Caco-2 (cell line): ENCODE measurements around the gene UCKL1. TPM values are rescaled to one million over a fixed set of nuclear protein-coding genes. Genes with fewer than 3 reads are reported as not detected.

Experiments
- BruUV-seq: library from RNA; stranded (reverse); fragments of 400-500 nt; replicated peaks from 2 replicates; lab custom pipeline; 2021; lab: Mats Ljungman, UMichigan
- CTCF ChIA-PET: fragments of 300-600 bp; sonication (Branson Sonifier 250); formaldehyde crosslinking; loops from one replicate; lab custom pipeline; 2022; ENCODE audit warnings: antibody characterized with exemption; lab: Charles Lee
- POLR2A ChIA-PET: fragments of 300-600 bp; sonication (Branson Sonifier 250); formaldehyde crosslinking; loops from one replicate; lab custom pipeline; 2022; ENCODE audit warnings: antibody characterized with exemption; lab: Charles Lee
- DNase-seq, 2 experiments: peaks; one replicate each; pipeline versions ENCODE4 v3.0.0 to v3.0.0-alpha.2; 2020 to 2022
- H3K27me3 ChIP-seq: replicated peaks from 2 replicates; pipeline ENCODE4 v1.6.0; 2011; ENCODE audit warnings: low read length; ENCODE audit not compliant: control insufficient read depth, insufficient read depth
- H3K36me3 ChIP-seq: 2 replicates; pipeline ENCODE4 v1.5.1; 2011; ENCODE audit warnings: low read length; ENCODE audit not compliant: control insufficient read depth, insufficient read depth
- H3K4me1 ChIP-seq: fragments of 250-450 bp; sonication (Bioruptor Pico); 2 replicates; pipeline ENCODE4 v1.5.1; 2020; ENCODE audit warnings: mild to moderate bottlenecking
- H3K4me3 ChIP-seq: 2 replicates; pipeline ENCODE4 v1.5.1; 2011; ENCODE audit warnings: low read depth, mild to moderate bottlenecking, control low read depth, low read length
- H3K9me3 ChIP-seq: fragments of 250-450 bp; sonication (Bioruptor Pico); 2 replicates; pipeline ENCODE4 v1.5.1; 2020; ENCODE audit warnings: mild to moderate bottlenecking, moderate library complexity
- H3K27ac Mint-ChIP-seq: one replicate; pipeline ENCODE4 v1.8.0; 2022; ENCODE audit warnings: mixed read lengths; ENCODE audit not compliant: unreplicated experiment
- H3K27me3 Mint-ChIP-seq: one replicate; pipeline ENCODE4 v1.8.0; 2022; ENCODE audit warnings: mixed read lengths; ENCODE audit not compliant: insufficient read depth, unreplicated experiment
- H3K36me3 Mint-ChIP-seq: one replicate; pipeline ENCODE4 v1.8.0; 2022; ENCODE audit warnings: mild to moderate bottlenecking, mixed read lengths; ENCODE audit not compliant: insufficient read depth, unreplicated experiment
- H3K4me1 Mint-ChIP-seq: one replicate; pipeline ENCODE4 v1.8.0; 2022; ENCODE audit warnings: low read depth, mixed read lengths; ENCODE audit not compliant: unreplicated experiment
- H3K4me3 Mint-ChIP-seq: one replicate; pipeline ENCODE4 v1.8.0; 2022; ENCODE audit warnings: mild to moderate bottlenecking, moderate library complexity, mixed read lengths; ENCODE audit not compliant: unreplicated experiment
- H3K9me3 Mint-ChIP-seq: one replicate; pipeline ENCODE4 v1.8.0; 2022; ENCODE audit warnings: mixed read lengths; ENCODE audit not compliant: unreplicated experiment
- intact Hi-C: fragments of 100-400 bp; cut with micrococcal nuclease; formaldehyde crosslinking; loops from one replicate; pipeline ENCODE4 v1.10.0; 2022; ENCODE audit not compliant: unreplicated experiment
- total RNA-seq: library from RNA; stranded (reverse); gene quantifications from 2 replicates; pipeline ENCODE4 v1.2.3, GENCODE V29; 2022
- TF ChIP-seq, protein P1 (sequence below), 2 experiments: fragments of 200-600 bp in 1 of 2; IDR thresholded peaks; 1 replicate in 1 of 2; 2 replicates in 1 of 2; pipeline versions ENCODE4 v1.5.1 to v1.8.0; 2011 to 2022; ENCODE audit warnings: antibody characterized with exemption in 1 of 2, control low read depth in 1 of 2, inconsistent platforms in 1 of 2, low read depth in 1 of 2, low read length in 1 of 2, mild to moderate bottlenecking in 1 of 2, moderate library complexity in 1 of 2; ENCODE audit not compliant: insufficient read depth in 1 of 2, severe bottlenecking in 1 of 2, unreplicated experiment in 1 of 2

UCKL1 gene
- total RNA-seq, 1 experiment from 2014 or later: 101 TPM

DNA sequence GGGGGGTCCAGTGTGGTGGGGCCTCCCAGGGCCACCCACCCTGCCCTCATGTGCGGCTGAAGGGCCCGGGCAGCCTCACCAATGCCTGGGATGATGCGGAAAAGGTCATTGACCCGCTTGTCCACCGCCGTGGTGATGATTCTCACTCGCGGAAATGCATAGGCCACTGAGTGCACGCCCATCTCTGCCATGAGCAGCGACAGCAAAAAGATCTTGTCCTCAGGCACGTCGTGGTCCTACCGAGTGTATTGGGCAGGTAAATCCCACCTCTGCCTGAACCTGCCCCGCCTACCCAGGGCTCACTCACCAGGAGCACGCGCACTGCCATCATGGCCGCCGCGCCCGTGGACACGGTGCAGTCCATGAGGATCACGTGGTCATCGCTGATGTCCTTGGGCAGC is 16.1 kb downstream of the UCKL1 start:
- POLR2A ChIA-PET: no interaction called here
- TSS peak; percentile 39 for BruUV-seq
- CTCF ChIA-PET: no interaction called here
- H3K27ac Mint-ChIP-seq: peak overlapping the region; percentile 79
- no peaks in the 10 kb centered on the region for H3K9me3 Mint-ChIP-seq
- 0 out of 2 replicates have a peak, but pooled peaks cover 4% of the 10 kb centered on the region for H3K9me3 ChIP-seq
- DNase-seq: peak in 1 of 2 experiments; percentile 55
- H3K36me3 ChIP-seq: peaks cover 26% of the 10 kb centered on the region
- no peak overlapping the region for H3K4me3 ChIP-seq
- intact Hi-C loops: no loop called here
- H3K4me1 ChIP-seq: no peaks in the 10 kb centered on the region
- peaks cover 7% of the 10 kb centered on the region for H3K4me1 Mint-ChIP-seq
- H3K27me3 ChIP-seq: no peaks in the 10 kb centered on the region
- TF ChIP-seq, protein P1, sequence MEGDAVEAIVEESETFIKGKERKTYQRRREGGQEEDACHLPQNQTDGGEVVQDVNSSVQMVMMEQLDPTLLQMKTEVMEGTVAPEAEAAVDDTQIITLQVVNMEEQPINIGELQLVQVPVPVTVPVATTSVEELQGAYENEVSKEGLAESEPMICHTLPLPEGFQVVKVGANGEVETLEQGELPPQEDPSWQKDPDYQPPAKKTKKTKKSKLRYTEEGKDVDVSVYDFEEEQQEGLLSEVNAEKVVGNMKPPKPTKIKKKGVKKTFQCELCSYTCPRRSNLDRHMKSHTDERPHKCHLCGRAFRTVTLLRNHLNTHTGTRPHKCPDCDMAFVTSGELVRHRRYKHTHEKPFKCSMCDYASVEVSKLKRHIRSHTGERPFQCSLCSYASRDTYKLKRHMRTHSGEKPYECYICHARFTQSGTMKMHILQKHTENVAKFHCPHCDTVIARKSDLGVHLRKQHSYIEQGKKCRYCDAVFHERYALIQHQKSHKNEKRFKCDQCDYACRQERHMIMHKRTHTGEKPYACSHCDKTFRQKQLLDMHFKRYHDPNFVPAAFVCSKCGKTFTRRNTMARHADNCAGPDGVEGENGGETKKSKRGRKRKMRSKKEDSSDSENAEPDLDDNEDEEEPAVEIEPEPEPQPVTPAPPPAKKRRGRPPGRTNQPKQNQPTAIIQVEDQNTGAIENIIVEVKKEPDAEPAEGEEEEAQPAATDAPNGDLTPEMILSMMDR (IDR thresholded peaks at IDR 0.05; ENCODE audit: insufficient read depth in 1 of 2, low read depth in 1 of 2, low read length in 1 of 2, severe bottlenecking in 1 of 2, unreplicated experiment in 1 of 2): no peak
- no peak overlapping the region for H3K4me3 Mint-ChIP-seq
- H3K27me3 Mint-ChIP-seq: no peaks in the 10 kb centered on the region
- H3K36me3 Mint-ChIP-seq: peaks cover 94% of the 10 kb centered on the region

DNA sequence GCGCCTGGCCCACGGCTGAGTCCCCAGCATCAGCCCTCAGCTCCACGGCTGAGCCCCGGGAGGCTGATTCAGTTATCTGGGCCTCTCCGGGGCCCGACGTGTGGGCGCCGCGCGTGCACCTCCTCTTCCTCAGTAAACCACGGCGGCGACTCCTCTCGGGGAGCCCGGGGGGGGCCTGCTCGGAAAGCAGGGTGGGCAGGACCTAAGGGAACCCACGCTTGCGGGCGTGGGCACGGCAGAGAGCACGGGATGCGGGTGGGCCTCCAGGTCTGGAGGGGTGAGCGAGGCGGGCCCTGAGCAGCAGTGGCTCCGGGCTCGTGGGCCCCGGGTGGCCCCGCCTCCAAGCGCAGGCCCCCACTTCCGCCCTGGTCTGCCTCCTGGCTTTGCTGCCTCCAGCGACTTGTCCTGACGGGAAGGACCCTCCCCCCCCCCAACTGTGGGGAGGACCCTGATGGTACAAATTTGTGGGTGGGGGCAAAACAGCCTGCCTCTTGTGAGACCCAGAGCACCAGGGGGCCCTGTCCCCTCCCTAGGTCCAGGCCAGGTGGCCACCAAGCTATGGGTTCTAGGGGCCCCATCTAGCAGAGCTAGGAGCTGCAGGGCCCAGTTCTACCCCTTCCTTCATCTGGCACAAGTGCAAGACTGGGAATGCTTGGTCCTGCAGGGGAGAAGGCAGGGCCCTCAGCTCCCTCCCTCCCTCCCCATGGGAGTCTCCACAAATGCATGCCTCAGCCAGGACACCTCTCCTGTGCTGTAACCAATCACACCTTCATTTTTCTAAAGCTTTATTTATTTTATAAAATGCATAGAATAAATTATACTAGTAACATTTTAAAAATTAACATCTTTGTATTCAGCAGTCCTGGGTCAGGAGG is 16.9 kb downstream of the UCKL1 start:
- Histone ChIP-seq H3K4me1 (no peaks in the 10 kb centered on the region), H3K9me3 (0 out of 2 replicates have a peak, but pooled peaks cover 4% of the 10 kb centered on the region), H3K4me3 (no peak overlapping the region), H3K36me3 (peaks cover 26% of the 10 kb centered on the region), H3K27me3 (no peaks in the 10 kb centered on the region)
- peaks cover 94% of the 10 kb centered on the region for H3K36me3 Mint-ChIP-seq
- intact Hi-C loops: no loop called here
- TF ChIP-seq, protein P1 (IDR thresholded peaks at IDR 0.05; ENCODE audit: insufficient read depth in 1 of 2, low read depth in 1 of 2, low read length in 1 of 2, severe bottlenecking in 1 of 2, unreplicated experiment in 1 of 2): no peak
- H3K4me1 Mint-ChIP-seq: peaks cover 7% of the 10 kb centered on the region
- H3K9me3 Mint-ChIP-seq: no peaks in the 10 kb centered on the region
- ChIA-PET POLR2A (no interaction called here), CTCF (no interaction called here)
- no peak overlapping the region for H3K4me3 Mint-ChIP-seq
- H3K27ac Mint-ChIP-seq: no peak overlapping the region
- H3K27me3 Mint-ChIP-seq: no peaks in the 10 kb centered on the region
- peak in 1 of 2 experiments; percentile 54 for DNase-seq
- BruUV-seq: no TSS peak

DNA sequence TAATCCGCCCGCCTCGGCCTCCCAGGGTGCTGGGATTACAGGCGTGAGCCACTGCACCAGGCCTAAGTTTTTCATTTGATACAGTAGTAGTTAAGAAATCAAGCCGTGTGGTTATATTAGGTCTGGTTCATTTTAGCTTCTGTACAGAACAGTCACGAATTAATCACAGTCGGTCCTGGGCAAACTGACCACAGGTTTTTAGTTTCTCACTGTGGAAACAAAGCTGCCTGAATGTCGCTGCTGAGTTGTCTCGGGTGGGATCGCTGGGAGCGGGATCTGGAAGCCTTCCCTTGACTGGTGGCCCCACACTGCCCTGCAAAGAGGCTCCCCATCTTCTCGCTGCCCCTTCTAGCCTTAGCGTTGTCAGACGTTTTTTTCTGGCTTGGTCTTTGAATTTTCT is 18.6 kb downstream of the UCKL1 start:
- DNase-seq: no peak
- peaks cover 19% of the 10 kb centered on the region for H3K36me3 ChIP-seq
- H3K27me3 Mint-ChIP-seq: no peaks in the 10 kb centered on the region
- H3K9me3 Mint-ChIP-seq: no peaks in the 10 kb centered on the region
- 0 out of 2 replicates have a peak, but pooled peaks cover 4% of the 10 kb centered on the region for H3K9me3 ChIP-seq
- no peaks in the 10 kb centered on the region for H3K4me1 ChIP-seq
- H3K27me3 ChIP-seq: no peaks in the 10 kb centered on the region
- H3K27ac Mint-ChIP-seq: no peak overlapping the region
- peaks cover 6% of the 10 kb centered on the region for H3K4me1 Mint-ChIP-seq
- no peak overlapping the region for H3K4me3 ChIP-seq
- TF ChIP-seq, protein P1 (IDR thresholded peaks at IDR 0.05; ENCODE audit: insufficient read depth in 1 of 2, low read depth in 1 of 2, low read length in 1 of 2, severe bottlenecking in 1 of 2, unreplicated experiment in 1 of 2): no peak
- no peak overlapping the region for H3K4me3 Mint-ChIP-seq
- ChIA-PET POLR2A (no interaction called here), CTCF (interaction anchor here (1.1 kb wide), 1 partner anchor 36 kb away, joined by 3 read pairs; no protein-coding TSS in a partner anchor)
- no TSS peak for BruUV-seq
- peaks cover 93% of the 10 kb centered on the region for H3K36me3 Mint-ChIP-seq
- intact Hi-C loops: no loop called here
